GM03348 (cell line): ENCODE data around the gene RAB3C.
"Not testable (repeated sequence)": the region's sequence is repeated elsewhere in the genome, so short reads cannot be mapped to it uniquely, and the experiment has no call there.

ENCODE experiments used
- DNase-seq: peaks from one replicate; pipeline ENCODE4 v3.0.0; 2012; ENCODE audit warnings: low spot score

Gene RAB3C

GRCh38 chr5:58675341-58675740 lies 92.5 kb downstream of the RAB3C start:
- DNase-seq: no peak

GRCh38 chr5:58677650-58678049 lies 94.8 kb downstream of the RAB3C start:
- DNase-seq: no peak

DNA sequence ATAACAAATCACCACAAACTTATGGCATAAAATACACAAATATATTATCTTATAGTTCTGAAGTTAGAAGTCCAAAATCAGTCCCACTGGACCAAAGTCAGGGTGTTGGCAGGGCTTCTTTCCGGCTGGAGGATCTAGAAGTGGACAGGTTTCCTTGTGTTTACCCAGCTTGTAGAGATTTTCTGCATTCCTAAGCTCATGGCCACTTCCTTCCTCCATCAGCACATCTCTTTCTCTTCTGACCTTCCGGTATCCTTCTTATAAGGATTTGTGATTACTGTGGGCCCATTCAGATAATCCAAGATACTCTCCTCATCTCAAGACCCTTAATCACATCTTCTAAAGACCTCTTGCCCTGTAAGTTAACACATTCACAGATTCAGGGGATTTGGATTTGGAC lies 97.6 kb downstream of the RAB3C start:
- DNase-seq: no peak

GRCh38 chr5:58681943-58682342 lies 99.1 kb downstream of the RAB3C start:
- DNase-seq: no peak

DNA sequence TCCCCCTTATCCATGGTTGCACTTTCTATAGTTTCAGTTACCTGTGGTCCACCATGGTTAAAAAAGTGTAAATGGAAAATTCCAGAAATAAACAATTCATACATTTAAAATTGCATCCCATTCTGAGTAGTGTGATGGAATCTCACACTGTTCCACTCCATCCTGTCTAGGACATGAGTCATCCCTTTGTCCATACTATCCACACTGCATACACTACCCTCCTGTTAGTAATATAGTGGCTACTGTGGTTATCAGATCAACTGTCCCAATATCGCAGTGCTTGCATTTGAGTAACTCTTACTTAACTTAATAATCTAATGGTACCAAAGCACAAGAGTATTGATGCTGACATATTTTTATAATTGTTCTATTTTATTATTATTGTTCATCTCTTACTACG lies 100.7 kb downstream of the RAB3C start:
- no peak for DNase-seq

- DNase-seq: no peak
Observed at GRCh38 chr5:58687079-58687478, 104.2 kb downstream of the RAB3C start.

DNA sequence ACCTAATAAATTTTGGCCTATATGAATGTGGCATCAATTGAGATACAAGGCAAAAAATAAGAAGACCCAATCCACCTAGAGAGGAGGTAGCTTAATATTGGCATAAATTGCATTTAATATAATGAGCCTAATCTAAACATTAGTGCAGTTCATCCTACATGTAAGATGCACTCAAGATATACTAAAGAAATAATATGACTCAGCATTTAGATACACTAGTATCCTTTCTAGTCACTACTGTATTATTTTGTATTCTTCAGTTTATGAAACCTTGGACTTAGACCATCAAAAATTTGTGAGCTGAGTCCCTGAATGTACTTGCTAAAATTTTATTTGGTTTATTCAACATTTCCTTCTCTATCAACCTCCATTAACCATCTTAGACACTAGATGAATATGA lies 104.7 kb downstream of the RAB3C start:
- no peak for DNase-seq

- not testable (repeated sequence) for DNase-seq
Observed at GRCh38 chr5:58699088-58699761, 116.3 kb downstream of the RAB3C start.

GRCh38 chr5:58699762-58700118 lies 116.9 kb downstream of the RAB3C start:
- DNase-seq: no peak

DNA sequence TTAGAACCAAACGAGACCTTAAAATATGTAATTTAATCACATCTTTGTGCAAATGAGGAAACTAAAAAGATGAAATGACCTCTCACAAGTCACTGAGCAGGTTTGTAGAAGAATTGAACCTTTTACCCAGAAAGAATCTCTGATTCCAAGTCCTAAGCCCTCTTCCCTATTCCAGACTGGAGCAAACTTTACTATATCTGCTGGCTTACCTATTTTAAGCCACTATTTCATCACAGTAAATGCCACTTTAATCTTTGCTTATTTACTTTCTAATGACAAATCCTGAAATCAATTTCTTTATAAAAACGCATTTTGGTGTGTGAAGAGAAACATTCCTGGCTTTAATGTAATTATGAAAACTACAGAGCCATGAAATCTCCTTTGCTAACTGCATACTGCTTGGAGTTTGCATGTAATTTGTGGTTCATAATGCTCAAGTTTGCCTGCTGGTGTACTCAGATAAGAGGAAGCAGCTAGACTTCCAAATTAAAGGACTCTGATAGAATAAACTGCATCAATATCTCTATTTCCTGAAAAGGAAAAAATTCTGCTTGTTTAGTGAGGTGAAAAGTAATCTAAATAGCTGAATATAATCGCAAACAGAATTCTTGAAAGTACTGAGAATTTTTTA lies 121.2 kb downstream of the RAB3C start:
- DNase-seq: no peak

GRCh38 chr5:58706736-58707135 lies 123.9 kb downstream of the RAB3C start:
- DNase-seq: no peak

GRCh38 chr5:58708456-58708855 lies 125.6 kb downstream of the RAB3C start:
- no peak for DNase-seq

DNA sequence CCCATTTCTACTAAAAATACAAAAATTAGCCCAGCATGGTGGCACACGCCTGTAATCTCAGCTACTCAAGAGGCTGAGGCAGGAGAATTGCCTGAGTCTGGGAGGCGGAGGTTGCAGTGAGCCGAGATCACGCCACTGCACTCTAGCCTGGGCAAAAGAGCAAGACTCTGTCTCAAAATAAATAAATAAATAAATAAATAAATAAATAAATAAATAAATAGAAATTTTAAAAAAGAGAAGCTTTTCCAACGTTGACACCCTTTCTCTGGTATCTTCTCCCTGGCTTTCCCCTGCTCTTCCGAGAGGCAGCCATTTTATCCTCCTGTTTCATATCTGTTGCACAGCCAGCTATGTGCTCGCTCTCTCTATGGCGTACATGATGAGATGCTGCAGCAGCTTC lies 127.5 kb downstream of the RAB3C start:
- DNase-seq: not testable (repeated sequence)

DNA sequence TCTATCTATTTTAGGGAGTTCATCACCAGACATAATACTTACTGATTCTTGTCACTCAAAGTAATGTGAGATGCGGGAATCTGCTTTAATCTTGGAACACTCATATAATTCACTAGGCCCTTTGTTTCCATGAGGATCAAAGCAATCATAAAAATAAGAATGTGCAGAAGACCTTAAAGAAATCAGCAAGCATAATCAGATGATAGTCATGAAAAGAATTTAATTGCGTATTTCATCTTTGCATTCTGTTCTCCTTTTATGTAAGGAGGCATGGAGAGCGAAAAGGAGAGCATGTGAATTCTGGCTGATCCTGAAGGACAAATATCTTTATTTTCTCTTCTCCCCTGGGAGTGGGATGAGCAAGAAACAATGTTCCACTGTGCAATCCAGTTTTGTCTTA lies 128.0 kb downstream of the RAB3C start:
- no peak for DNase-seq

GRCh38 chr5:58711965-58712364 lies 129.1 kb downstream of the RAB3C start:
- DNase-seq: no peak

GRCh38 chr5:58714046-58714445 lies 131.2 kb downstream of the RAB3C start:
- no peak for DNase-seq

- DNase-seq: no peak
Observed at GRCh38 chr5:58715997-58716656, 133.3 kb downstream of the RAB3C start.

DNA sequence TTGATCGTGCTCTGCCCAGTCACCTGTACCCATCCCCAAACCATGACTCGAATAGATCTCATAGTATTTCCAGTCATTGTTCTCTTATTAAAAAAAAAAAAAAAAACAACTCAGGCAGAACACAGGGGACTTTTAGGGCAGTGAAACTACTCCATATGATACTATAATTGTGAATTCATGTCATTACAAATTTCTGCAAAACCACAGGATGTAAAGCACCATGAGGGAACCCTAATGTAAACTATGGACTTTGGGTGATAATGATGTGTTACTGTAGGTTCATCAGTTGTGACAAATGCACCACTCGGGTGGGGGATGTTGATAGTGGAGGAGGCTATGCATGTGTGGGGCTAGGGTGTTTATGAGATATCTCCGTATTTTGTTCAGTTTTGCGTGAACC lies 133.8 kb downstream of the RAB3C start:
- DNase-seq: no peak

GRCh38 chr5:58717303-58718007 lies 134.6 kb downstream of the RAB3C start:
- no peak for DNase-seq

DNA sequence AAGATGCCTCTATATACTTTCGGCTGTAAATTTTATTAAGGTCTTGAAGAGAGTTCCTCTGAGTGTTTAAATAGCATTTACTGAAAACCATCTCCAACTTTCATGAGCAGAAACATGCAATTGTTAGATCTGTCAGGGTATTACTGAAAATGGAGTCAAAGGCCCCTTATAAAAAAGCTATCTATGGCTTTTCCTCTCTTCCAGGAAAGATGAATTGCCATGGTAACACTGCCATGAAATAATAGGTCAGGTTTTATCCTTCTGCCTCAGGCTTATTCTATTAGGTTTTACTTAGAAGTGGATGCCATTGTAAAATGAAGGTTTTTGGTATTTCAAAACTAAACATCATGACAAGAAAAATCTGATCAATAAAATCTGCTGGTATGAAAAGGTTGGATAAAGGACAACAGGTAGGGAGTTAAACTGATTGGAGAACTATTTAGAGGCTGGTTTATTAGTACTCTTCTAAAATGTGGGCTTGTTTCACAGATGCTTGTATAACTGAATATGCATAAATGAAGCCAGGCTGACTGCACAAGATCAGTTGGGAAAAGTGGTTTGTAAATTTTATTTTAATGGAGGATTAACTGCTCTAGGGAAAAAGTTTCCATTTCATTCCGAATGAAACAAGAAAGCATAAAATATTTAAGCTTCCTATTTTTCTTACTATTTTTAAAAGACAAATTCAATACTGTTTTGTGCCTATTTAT lies 135.5 kb downstream of the RAB3C start:
- DNase-seq: no peak

GRCh38 chr5:58722160-58722559 lies 139.3 kb downstream of the RAB3C start:
- DNase-seq: no peak

DNA sequence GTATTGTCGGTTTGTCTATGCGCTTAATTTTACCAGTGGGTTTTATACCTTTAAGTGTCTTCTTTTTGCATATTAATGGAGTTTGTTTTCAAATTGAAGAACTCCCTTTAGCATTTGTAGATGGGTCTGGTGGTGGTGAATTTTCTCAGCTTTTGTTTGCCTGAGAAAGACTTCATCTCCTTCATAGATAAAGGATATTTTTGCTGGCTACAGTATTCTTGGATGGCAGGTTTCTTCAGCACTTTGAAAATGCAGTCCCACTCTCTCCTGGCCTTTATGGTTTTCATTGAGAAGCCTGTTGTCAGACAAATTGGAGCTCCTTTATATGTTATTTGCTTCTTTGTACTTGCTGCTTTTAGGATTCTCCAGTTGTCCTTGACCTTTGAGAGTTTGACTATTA lies 142.1 kb downstream of the RAB3C start:
- DNase-seq: no peak
